SK-N-SH (cell line): Measurements from ENCODE around the gene NAPG. TPM values are rescaled to one million over a fixed set of nuclear protein-coding genes. Genes with fewer than 3 reads are reported as not detected.
A peak's percentile ranks its signal among the peaks of the same experiment; 100 is the strongest.
"Not testable (repeated sequence)": the region's sequence is repeated elsewhere in the genome, so short reads cannot be mapped to it uniquely, and the experiment has no call there.

ENCODE experiments used
- CTCF ChIA-PET: fragments of 300-600, 350-600 bp; formaldehyde crosslinking; extraction: SDS; loops from one replicate; lab custom pipeline; 2021; lab: Yijun Ruan, JAX
- POLR2A ChIA-PET: fragments of 350-600 bp; sonication (Branson Sonifier 250); formaldehyde crosslinking; extraction: SDS; loops from one replicate; lab custom pipeline; 2020; ENCODE audit warnings: antibody characterized with exemption, inconsistent platforms; lab: Yijun Ruan, JAX
- DNase-seq: peaks from one replicate; pipeline ENCODE4 v3.0.0; 2012
- H2AFZ ChIP-seq: fragments of 200-600 bp; sonication (generic); 2 replicates; pipeline ENCODE4 v1.8.1; 2016; ENCODE audit warnings: antibody characterized with exemption, mild to moderate bottlenecking, low read depth
- H3F3A ChIP-seq: fragments of 200-600 bp; sonication (generic); replicated peaks from 2 replicates; pipeline ENCODE3; 2016; ENCODE audit warnings: antibody characterized with exemption, mild to moderate bottlenecking; ENCODE audit not compliant: insufficient read depth
- H3K27ac ChIP-seq, 2 experiments: fragments of 200-500 bp in 1 of 2; fragments of 200-600 bp in 1 of 2; sonication (Bioruptor generic) in 1 of 2; sonication (generic), shearing (Covaris generic) in 1 of 2; 2 replicates each; pipeline versions ENCODE4 v1.5.1 to v1.6.1; 2014 to 2016; ENCODE audit warnings: low read depth in 2 of 2, inconsistent platforms in 1 of 2, low read length in 1 of 2, mild to moderate bottlenecking in 1 of 2, mixed read lengths in 1 of 2
- H3K27me3 ChIP-seq: fragments of 200-600 bp; sonication (generic), shearing (Covaris generic); 2 replicates; pipeline ENCODE4 v1.6.1; 2016; ENCODE audit warnings: mixed run types; ENCODE audit not compliant: insufficient read depth
- H3K36me3 ChIP-seq, 2 experiments: fragments of 200-500 bp in 1 of 2; fragments of 200-600 bp in 1 of 2; sonication (Bioruptor generic) in 1 of 2; sonication (generic) in 1 of 2; replicated peaks in 1 of 2; 2 replicates each; pipeline versions ENCODE3 to v1.5.1; 2014 to 2016; ENCODE audit warnings: low read length in 1 of 2, mild to moderate bottlenecking in 1 of 2; ENCODE audit not compliant: insufficient read depth in 2 of 2, control insufficient read depth in 1 of 2
- H3K4me1 ChIP-seq, 2 experiments: fragments of 200-500 bp in 1 of 2; fragments of 200-600 bp in 1 of 2; sonication (Bioruptor generic) in 1 of 2; sonication (generic), shearing (Covaris generic) in 1 of 2; 2 replicates each; pipeline versions ENCODE4 v1.5.1 to v1.6.1; 2014 to 2016; ENCODE audit warnings: low read depth in 1 of 2, low read length in 1 of 2, mixed run types in 1 of 2; ENCODE audit not compliant: insufficient read depth in 2 of 2, control insufficient read depth in 1 of 2
- H3K4me2 ChIP-seq: fragments of 200-600 bp; sonication (generic), shearing (Covaris generic); 2 replicates; pipeline ENCODE4 v1.6.1; 2017; ENCODE audit warnings: mixed run types
- H3K4me3 ChIP-seq, 2 experiments: fragments of 200-500 bp in 1 of 2; fragments of 200-600 bp in 1 of 2; sonication (Bioruptor generic) in 1 of 2; sonication (generic), shearing (Covaris generic) in 1 of 2; 2 replicates each; pipeline versions ENCODE4 v1.5.1 to v1.8.1; 2014 to 2016; ENCODE audit warnings: low read depth in 2 of 2, inconsistent platforms in 1 of 2, low read length in 1 of 2, mild to moderate bottlenecking in 1 of 2, mixed read lengths in 1 of 2, moderate library complexity in 1 of 2
- H3K79me2 ChIP-seq: fragments of 200-600 bp; sonication (generic); 2 replicates; pipeline ENCODE4 v1.8.1; 2017; ENCODE audit warnings: mild to moderate bottlenecking; ENCODE audit not compliant: insufficient read depth
- H3K9ac ChIP-seq: fragments of 200-600 bp; sonication (generic); 2 replicates; pipeline ENCODE4 v1.6.1; 2017; ENCODE audit warnings: mixed run types
- H3K9me2 ChIP-seq: fragments of 200-600 bp; sonication (generic); 2 replicates; pipeline ENCODE4 v1.6.1; 2017; ENCODE audit warnings: mixed run types
- H3K9me3 ChIP-seq: fragments of 200-600 bp; sonication (generic); 2 replicates; pipeline ENCODE4 v1.6.1; 2017; ENCODE audit warnings: mixed run types, mild to moderate bottlenecking, moderate library complexity
- H4K20me1 ChIP-seq: fragments of 200-600 bp; sonication (generic); 2 replicates; pipeline ENCODE4 v1.6.1; 2017; ENCODE audit warnings: mild to moderate bottlenecking, mixed run types; ENCODE audit not compliant: insufficient read depth
- FOXJ3 ChIP-seq: sonication (generic); formaldehyde crosslinking; IDR thresholded peaks from 2 replicates; pipeline ENCODE4 v1.5.1; 2020; ENCODE audit warnings: mild to moderate bottlenecking, missing genetic modification reagents
- FOXM1 ChIP-seq: IDR thresholded peaks from 2 replicates; pipeline ENCODE4 v1.4.0; 2012; ENCODE audit warnings: low read depth, mild to moderate bottlenecking
- GATA2 ChIP-seq: sonication (generic); formaldehyde crosslinking; IDR thresholded peaks from 2 replicates; pipeline ENCODE4 v1.5.0; 2020; ENCODE audit warnings: mild to moderate bottlenecking, missing genetic modification reagents
- JUND ChIP-seq: IDR thresholded peaks from 2 replicates; pipeline ENCODE4 v1.4.0; 2012
- MEF2A ChIP-seq: IDR thresholded peaks from 2 replicates; pipeline ENCODE4 v1.4.0; 2012; ENCODE audit warnings: low read depth, borderline replicate concordance
- NFIC ChIP-seq: IDR thresholded peaks from 2 replicates; pipeline ENCODE4 v1.4.0; 2012; ENCODE audit warnings: borderline replicate concordance
- POLR2AphosphoS5 ChIP-seq: IDR thresholded peaks from 2 replicates; pipeline ENCODE4 v1.6.1; 2012; ENCODE audit warnings: low read depth, low read length
- RFX5 ChIP-seq: IDR thresholded peaks from 2 replicates; pipeline ENCODE4 v1.6.1; 2012; ENCODE audit warnings: mild to moderate bottlenecking, improper control_type of control experiment, low read length
- SIN3A ChIP-seq: IDR thresholded peaks from 2 replicates; pipeline ENCODE4 v1.6.1; 2012; ENCODE audit warnings: low read depth, mild to moderate bottlenecking, low read length, moderate library complexity, borderline replicate concordance
- SMC3 ChIP-seq: IDR thresholded peaks from 2 replicates; pipeline ENCODE4 v1.6.1; 2012; ENCODE audit warnings: low read depth, low read length, improper control_type of control experiment
- TCF12 ChIP-seq: IDR thresholded peaks from 2 replicates; pipeline ENCODE4 v1.4.0; 2012
- TEAD4 ChIP-seq: IDR thresholded peaks from 2 replicates; pipeline ENCODE4 v1.4.0; 2012; ENCODE audit warnings: mild to moderate bottlenecking, borderline replicate concordance; ENCODE audit not compliant: insufficient read depth
- WGBS: methylation state at CpG from one replicate; pipeline ENCODE4 v1.1.6; 2017; ENCODE audit warnings: low lambda C conversion rate; 5-methylcytosine and 5-hydroxymethylcytosine counted together
- polyA plus RNA-seq, 3 experiments: library from polyadenylated mRNA; depleted of rRNA; stranded (reverse); fragments of >200 nt; gene quantifications; 2 replicates each; pipeline ENCODE4 v1.2.3, GENCODE V29; 2012
- TF ChIP-seq, protein P1 (sequence below): fragments of 150-350 bp; IDR thresholded peaks from 2 replicates; pipeline ENCODE4 v1.6.1; 2017; ENCODE audit warnings: antibody characterized with exemption, low read length, low read depth, borderline replicate concordance
- TF ChIP-seq, protein P2 (sequence below): fragments of 200-600 bp; sonication (generic); IDR thresholded peaks from 2 replicates; pipeline ENCODE4 v1.6.1; 2017; ENCODE audit warnings: antibody characterized with exemption, mild to moderate bottlenecking, moderate library complexity

The NAPG gene
- polyA plus RNA-seq, 1 of the 3 experiments (the other 2 are of a cell fraction): 9.2 TPM

DNA sequence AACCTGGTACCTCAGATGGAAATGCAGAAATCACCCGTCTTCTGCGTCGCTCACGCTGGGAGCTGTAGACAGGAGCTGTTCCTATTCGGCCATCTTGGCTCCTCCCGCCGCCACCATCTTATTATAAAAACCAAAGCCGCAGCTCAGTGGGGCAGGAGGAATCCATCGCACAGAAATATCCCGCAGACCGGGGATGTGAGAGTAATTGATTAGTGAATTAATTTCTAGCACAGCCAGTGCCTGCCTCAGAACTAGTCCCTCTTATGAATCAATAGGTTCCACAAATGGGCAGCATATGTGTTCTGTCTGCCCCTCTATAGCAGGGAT, 52.7 kb downstream of the NAPG start:
- H3K9me3 ChIP-seq, H3K9me2 ChIP-seq, H2AFZ ChIP-seq, H3K79me2 ChIP-seq, H3K9ac ChIP-seq, H3K4me2 ChIP-seq, DNase-seq, H3K4me3 ChIP-seq, H4K20me1 ChIP-seq, H3K27me3 ChIP-seq, POLR2A ChIA-PET, H3K27ac ChIP-seq, H3K4me1 ChIP-seq, CTCF ChIA-PET, H3F3A ChIP-seq, H3K36me3 ChIP-seq: not testable (repeated sequence)
- 39% methylated on average over 9 of the region's 11 CpGs for WGBS

DNA sequence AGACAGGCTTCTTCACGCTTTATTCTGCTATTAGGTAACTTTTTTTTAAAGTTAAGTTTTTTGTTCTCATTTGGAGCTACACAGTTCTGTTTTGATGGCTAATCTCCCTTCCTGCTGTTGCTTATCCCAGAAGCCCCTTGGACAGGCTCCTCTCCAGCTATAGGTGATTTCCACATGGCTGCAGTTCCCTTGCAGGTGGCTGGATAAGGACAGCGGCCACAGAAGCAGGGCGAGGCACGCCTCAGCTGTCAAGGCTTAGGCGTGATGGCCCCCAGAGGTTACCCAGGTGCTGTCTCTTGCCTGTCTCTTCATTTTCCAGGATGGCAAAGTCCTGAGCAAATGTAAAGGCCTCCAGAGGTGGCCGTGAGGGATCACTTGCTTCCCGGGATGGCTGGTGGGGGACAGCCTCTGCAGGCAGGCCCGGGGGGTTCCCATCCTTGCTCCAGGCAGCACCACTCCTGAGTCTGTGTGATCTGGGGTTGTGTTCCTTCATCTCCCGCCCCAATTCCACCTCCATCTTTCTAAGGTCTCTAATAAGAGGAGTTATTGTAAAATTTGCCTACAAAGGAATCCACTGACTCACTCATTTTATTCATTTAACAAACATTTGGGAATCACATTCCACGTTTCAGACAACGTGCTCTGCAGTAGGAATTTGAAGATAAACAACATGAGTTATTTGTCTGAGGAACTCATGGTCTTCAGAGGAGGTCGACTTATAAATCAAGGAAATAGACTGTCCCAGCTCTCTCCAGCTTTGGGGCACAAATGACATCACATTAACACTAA, 53.4 kb downstream of the NAPG start:
- Histone ChIP-seq H3K27ac (no peak overlapping the region), H3K4me1 (no peaks in the 10 kb centered on the region), H3F3A (no peaks in the 10 kb centered on the region), H3K4me2 (peak overlapping the region; percentile 19; the same call in 1 of the 2 replicates), H3K9me2 (no peaks in the 10 kb centered on the region), H3K79me2 (no peaks in the 10 kb centered on the region), H2AFZ (peak overlapping the region; percentile 63; the same call in 1 of the 2 replicates), H3K9ac (no peak overlapping the region), H4K20me1 (no peaks in the 10 kb centered on the region), H3K9me3 (no peaks in the 10 kb centered on the region), H3K4me3 (no peak overlapping the region), H3K36me3 (no peaks in the 10 kb centered on the region), H3K27me3 (no peaks in the 10 kb centered on the region; the same call in 1 of the 2 replicates)
- no peak for DNase-seq
- ChIA-PET POLR2A (no interaction called here), CTCF (interaction anchor here (2.2 kb wide), 1 partner anchor 19 kb away, joined by 7 read pairs; no protein-coding TSS in a partner anchor)
- TF ChIP-seq RFX5: no peak
- TF ChIP-seq, protein P1, sequence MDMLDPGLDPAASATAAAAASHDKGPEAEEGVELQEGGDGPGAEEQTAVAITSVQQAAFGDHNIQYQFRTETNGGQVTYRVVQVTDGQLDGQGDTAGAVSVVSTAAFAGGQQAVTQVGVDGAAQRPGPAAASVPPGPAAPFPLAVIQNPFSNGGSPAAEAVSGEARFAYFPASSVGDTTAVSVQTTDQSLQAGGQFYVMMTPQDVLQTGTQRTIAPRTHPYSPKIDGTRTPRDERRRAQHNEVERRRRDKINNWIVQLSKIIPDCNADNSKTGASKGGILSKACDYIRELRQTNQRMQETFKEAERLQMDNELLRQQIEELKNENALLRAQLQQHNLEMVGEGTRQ: no peak
- TF ChIP-seq GATA2: no peak
- TF ChIP-seq JUND: no peak
- TF ChIP-seq MEF2A: no peak
- no peak for TF ChIP-seq FOXJ3 (CRISPR knock-in tag)
- no peak for TF ChIP-seq NFIC
- no peak for TF ChIP-seq SMC3
- TF ChIP-seq POLR2AphosphoS5: no peak
- no peak for TF ChIP-seq TEAD4
- no peak for TF ChIP-seq TCF12
- TF ChIP-seq FOXM1: no peak
- TF ChIP-seq, protein P2, sequence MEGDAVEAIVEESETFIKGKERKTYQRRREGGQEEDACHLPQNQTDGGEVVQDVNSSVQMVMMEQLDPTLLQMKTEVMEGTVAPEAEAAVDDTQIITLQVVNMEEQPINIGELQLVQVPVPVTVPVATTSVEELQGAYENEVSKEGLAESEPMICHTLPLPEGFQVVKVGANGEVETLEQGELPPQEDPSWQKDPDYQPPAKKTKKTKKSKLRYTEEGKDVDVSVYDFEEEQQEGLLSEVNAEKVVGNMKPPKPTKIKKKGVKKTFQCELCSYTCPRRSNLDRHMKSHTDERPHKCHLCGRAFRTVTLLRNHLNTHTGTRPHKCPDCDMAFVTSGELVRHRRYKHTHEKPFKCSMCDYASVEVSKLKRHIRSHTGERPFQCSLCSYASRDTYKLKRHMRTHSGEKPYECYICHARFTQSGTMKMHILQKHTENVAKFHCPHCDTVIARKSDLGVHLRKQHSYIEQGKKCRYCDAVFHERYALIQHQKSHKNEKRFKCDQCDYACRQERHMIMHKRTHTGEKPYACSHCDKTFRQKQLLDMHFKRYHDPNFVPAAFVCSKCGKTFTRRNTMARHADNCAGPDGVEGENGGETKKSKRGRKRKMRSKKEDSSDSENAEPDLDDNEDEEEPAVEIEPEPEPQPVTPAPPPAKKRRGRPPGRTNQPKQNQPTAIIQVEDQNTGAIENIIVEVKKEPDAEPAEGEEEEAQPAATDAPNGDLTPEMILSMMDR: no peak
- no peak for TF ChIP-seq SIN3A
- WGBS: 8% methylated on average over 10 of the region's 12 CpGs
